OCI-LY7 (cell line): ENCODE data around the gene AQP9. TPM values are rescaled to one million over a fixed set of nuclear protein-coding genes. Genes with fewer than 3 reads are reported as not detected.

Experiments used
- BruUV-seq: library from RNA; stranded (reverse); fragments of 400-500 nt; replicated peaks from 2 replicates; lab custom pipeline; 2021; lab: Mats Ljungman, UMichigan
- CTCF ChIA-PET: fragments of 300-600 bp; sonication (Branson Sonifier 250); formaldehyde crosslinking; loops from one replicate; lab custom pipeline; 2022; ENCODE audit warnings: antibody characterized with exemption; ENCODE audit not compliant: unreplicated experiment; lab: Charles Lee
- POLR2A ChIA-PET: fragments of 300-600 bp; sonication (Branson Sonifier 250); formaldehyde crosslinking; loops from one replicate; lab custom pipeline; 2022; ENCODE audit warnings: antibody characterized with exemption; lab: Charles Lee
- DNase-seq: peaks from one replicate; pipeline ENCODE4 v3.0.0-alpha.2; 2015; ENCODE audit warnings: low spot score
- H2AFZ ChIP-seq: fragments of 200-600 bp; sonication (generic), shearing (Covaris generic); 2 replicates; pipeline ENCODE4 v1.6.1; 2014; ENCODE audit warnings: mild to moderate bottlenecking, antibody characterized with exemption, low read length, moderate library complexity
- H3K27ac ChIP-seq: fragments of 200-600 bp; sonication (generic); 2 replicates; pipeline ENCODE4 v1.5.1; 2014; ENCODE audit warnings: mixed run types, low read depth, mild to moderate bottlenecking, moderate library complexity, low read length, inconsistent platforms; ENCODE audit not compliant: poor library complexity, severe bottlenecking
- H3K36me3 ChIP-seq: fragments of 200-600 bp; sonication (generic); 2 replicates; pipeline ENCODE4 v1.6.1; 2014; ENCODE audit warnings: mild to moderate bottlenecking, antibody characterized with exemption, low read length, moderate library complexity, mixed read lengths; ENCODE audit not compliant: insufficient read depth
- H3K4me1 ChIP-seq: fragments of 200-600 bp; sonication (generic); 2 replicates; pipeline ENCODE4 v1.5.1; 2014; ENCODE audit warnings: mild to moderate bottlenecking, low read length; ENCODE audit not compliant: insufficient read depth, poor library complexity, severe bottlenecking
- H3K4me2 ChIP-seq: fragments of 200-600 bp; sonication (generic); 2 replicates; pipeline ENCODE4 v1.6.1; 2014; ENCODE audit warnings: mild to moderate bottlenecking, low read length
- H3K4me3 ChIP-seq: fragments of 200-600 bp; sonication (generic); 2 replicates; pipeline ENCODE4 v1.5.1; 2014; ENCODE audit warnings: mild to moderate bottlenecking, low read depth, low read length; ENCODE audit not compliant: poor library complexity, severe bottlenecking
- H3K79me2 ChIP-seq: fragments of 200-600 bp; sonication (generic); 2 replicates; pipeline ENCODE4 v1.6.1; 2016; ENCODE audit warnings: low read depth, mild to moderate bottlenecking, low read length, moderate library complexity, mixed read lengths; ENCODE audit not compliant: insufficient read depth
- H3K9me2 ChIP-seq: fragments of 200-600 bp; sonication (generic); 2 replicates; pipeline ENCODE4 v1.6.1; 2016; ENCODE audit warnings: mild to moderate bottlenecking, low read length, mixed read lengths; ENCODE audit not compliant: insufficient read depth
- H3K9me3 ChIP-seq: fragments of 200-600 bp; sonication (generic); 2 replicates; pipeline ENCODE4 v1.6.1; 2014; ENCODE audit warnings: mild to moderate bottlenecking, mixed run types, low read length, mixed read lengths
- H4K20me1 ChIP-seq: fragments of 200-600 bp; sonication (generic); 2 replicates; pipeline ENCODE4 v1.6.1; 2014; ENCODE audit warnings: mild to moderate bottlenecking, antibody characterized with exemption, low read length, moderate library complexity, mixed read lengths; ENCODE audit not compliant: insufficient read depth
- EZH2phosphoT487 ChIP-seq: fragments of 200-600 bp; sonication (generic); IDR thresholded peaks from 2 replicates; pipeline ENCODE4 v1.6.1; 2018; ENCODE audit warnings: low read depth, borderline replicate concordance, mild to moderate bottlenecking, mixed run types, antibody characterized with exemption, low read length, moderate library complexity, mixed read lengths
- intact Hi-C: fragments of 100-400 bp; cut with micrococcal nuclease; formaldehyde crosslinking; loops from one replicate; pipeline ENCODE4 v1.10.0; 2022; ENCODE audit not compliant: unreplicated experiment
- total RNA-seq, 2 experiments: library from RNA; depleted of rRNA in 1 of 2; stranded (reverse); fragments of >200 nt in 1 of 2; shearing (Covaris generic) in 1 of 2; gene quantifications; 2 replicates each; pipeline ENCODE4 v1.2.3, GENCODE V29; 2014 to 2022
- TF ChIP-seq, protein P1 (sequence below): fragments of 200-600 bp; sonication (generic); conservative IDR thresholded peaks from 2 replicates; pipeline ENCODE4 v1.5.1; 2014; ENCODE audit warnings: mild to moderate bottlenecking, antibody characterized with exemption, low read length, moderate library complexity, mixed read lengths

The AQP9 gene
- total RNA-seq, 2 experiments from 2014 or later: not detected

DNA sequence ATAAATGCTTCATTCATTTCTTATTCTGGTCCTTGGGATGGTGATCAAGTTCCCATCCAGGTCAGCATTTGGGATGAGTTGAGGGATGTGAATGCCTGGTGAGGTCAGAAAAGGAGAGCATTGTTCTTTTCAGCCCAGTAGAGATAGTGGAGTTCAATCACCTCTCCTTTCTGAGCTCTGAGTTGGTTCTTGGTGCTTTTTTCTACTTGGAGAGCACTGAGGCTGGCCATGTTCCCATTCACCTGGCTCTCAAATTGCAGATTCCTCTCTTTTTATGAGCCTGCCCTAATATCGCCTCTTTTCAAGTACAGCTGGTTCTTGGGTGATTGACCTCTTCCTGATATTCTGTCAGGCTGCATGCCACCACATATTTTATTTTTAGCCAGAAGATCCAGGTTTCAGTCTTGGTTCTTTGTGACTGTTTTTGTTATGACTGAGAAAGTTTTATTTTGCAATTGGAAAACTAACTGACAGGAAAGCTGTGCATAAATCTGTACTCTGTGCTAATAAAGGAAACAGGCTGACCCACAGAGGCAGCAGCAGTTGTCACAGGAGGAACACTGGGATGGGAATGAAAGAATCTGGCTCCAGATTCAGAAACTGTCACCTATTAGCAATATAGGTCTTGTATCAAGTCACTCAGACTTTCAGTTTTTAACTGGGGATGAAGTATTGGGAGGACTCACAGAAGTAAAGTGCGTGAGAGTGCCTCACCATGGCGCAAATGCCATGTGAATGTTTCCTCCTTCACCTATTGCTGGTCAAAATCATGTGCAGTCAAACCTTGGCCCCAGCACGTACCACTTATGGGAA lies 10.7 kb downstream of the AQP9 start:
- no peak for DNase-seq
- POLR2A ChIA-PET: no interaction called here
- Histone ChIP-seq H3K79me2 (no peaks in the 10 kb centered on the region), H3K9me2 (no peaks in the 10 kb centered on the region), H3K4me1 (no peaks in the 10 kb centered on the region), H3K27ac (no peak overlapping the region), H3K36me3 (no peaks in the 10 kb centered on the region), H2AFZ (no peak overlapping the region), H3K4me3 (no peak overlapping the region), H3K9me3 (no peaks in the 10 kb centered on the region), H3K4me2 (no peak overlapping the region), H4K20me1 (no peaks in the 10 kb centered on the region)
- intact Hi-C loops: no loop called here
- TF ChIP-seq, protein P1, sequence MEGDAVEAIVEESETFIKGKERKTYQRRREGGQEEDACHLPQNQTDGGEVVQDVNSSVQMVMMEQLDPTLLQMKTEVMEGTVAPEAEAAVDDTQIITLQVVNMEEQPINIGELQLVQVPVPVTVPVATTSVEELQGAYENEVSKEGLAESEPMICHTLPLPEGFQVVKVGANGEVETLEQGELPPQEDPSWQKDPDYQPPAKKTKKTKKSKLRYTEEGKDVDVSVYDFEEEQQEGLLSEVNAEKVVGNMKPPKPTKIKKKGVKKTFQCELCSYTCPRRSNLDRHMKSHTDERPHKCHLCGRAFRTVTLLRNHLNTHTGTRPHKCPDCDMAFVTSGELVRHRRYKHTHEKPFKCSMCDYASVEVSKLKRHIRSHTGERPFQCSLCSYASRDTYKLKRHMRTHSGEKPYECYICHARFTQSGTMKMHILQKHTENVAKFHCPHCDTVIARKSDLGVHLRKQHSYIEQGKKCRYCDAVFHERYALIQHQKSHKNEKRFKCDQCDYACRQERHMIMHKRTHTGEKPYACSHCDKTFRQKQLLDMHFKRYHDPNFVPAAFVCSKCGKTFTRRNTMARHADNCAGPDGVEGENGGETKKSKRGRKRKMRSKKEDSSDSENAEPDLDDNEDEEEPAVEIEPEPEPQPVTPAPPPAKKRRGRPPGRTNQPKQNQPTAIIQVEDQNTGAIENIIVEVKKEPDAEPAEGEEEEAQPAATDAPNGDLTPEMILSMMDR: no peak
- TF ChIP-seq EZH2phosphoT487: no peak
- no TSS peak for BruUV-seq
- CTCF ChIA-PET: no interaction called here

DNA sequence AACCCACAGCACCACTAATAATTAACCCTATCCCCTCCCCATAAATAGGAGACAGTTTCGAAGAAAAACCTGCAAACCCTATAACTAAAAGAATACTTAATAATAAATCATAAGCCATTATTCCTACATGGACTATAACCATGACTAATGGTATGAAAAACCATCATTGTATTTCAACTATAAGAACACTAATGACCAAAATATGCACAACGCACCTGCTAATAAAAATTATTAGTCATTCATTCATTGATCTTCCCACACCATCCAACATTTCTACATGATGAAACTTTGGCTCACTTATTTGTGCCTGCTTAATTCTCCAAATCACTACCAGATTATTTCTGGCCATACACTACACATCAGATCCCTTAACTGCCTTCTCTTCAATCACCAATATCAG lies 16.6 kb downstream of the AQP9 start:
- no peak overlapping the region for H2AFZ ChIP-seq

More for the DNA sequence above, 16.6 kb downstream of the AQP9 start:
- no peak for DNase-seq
- intact Hi-C loops: no loop called here
- Histone ChIP-seq H3K9me3 (no peaks in the 10 kb centered on the region), H3K36me3 (no peaks in the 10 kb centered on the region), H3K4me3 (no peak overlapping the region), H3K4me2 (no peak overlapping the region), H3K27ac (no peak overlapping the region), H3K4me1 (no peaks in the 10 kb centered on the region), H4K20me1 (no peaks in the 10 kb centered on the region), H3K9me2 (no peaks in the 10 kb centered on the region), H3K79me2 (no peaks in the 10 kb centered on the region)
- no TSS peak for BruUV-seq
- CTCF ChIA-PET: no interaction called here
- POLR2A ChIA-PET: no interaction called here
- TF ChIP-seq, protein P1: no peak
- no peak for TF ChIP-seq EZH2phosphoT487
